Stromal cell of bone marrow (primary cell): ENCODE results near the gene FYN.

Source experiments
- DNase-seq: peaks from one replicate; pipeline ENCODE4 v3.0.0-alpha.2; 2012; ENCODE audit warnings: low read depth

FYN gene

DNA sequence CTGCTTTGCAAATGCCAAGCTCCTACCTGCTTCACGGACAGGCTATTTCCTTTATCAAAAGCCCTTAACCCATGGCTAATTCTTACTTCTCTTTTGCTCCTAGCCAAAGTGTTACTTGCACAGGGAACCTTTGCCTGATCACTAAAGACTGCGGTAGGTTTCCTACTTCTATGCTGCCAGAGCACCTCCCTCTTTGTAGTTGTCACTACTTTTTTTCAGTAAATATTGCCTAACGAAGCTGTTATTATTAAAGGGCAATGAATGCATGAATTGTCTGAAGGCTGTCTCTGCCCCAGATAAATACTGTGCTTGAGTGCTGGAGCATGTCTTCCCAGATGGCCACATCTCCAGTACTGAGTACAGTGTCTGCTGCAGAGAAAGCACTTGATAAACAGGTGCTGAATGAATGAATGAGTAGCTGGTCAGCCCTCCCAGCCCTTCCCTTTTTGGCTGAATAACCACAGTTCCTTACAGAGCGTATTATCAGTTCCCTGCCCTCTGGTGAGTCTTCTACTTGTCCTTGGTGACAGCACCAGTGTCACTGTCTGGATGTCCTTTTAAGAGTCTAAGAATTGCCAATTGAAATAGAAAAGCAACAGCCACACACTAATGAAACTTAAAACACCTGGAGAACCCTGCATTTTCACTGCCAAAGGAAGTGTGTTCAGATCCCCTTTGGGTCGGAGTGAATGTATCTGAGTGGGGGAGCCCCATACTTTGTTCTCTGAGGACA is 194.0 kb downstream of the FYN start:
- no peak for DNase-seq

DNA sequence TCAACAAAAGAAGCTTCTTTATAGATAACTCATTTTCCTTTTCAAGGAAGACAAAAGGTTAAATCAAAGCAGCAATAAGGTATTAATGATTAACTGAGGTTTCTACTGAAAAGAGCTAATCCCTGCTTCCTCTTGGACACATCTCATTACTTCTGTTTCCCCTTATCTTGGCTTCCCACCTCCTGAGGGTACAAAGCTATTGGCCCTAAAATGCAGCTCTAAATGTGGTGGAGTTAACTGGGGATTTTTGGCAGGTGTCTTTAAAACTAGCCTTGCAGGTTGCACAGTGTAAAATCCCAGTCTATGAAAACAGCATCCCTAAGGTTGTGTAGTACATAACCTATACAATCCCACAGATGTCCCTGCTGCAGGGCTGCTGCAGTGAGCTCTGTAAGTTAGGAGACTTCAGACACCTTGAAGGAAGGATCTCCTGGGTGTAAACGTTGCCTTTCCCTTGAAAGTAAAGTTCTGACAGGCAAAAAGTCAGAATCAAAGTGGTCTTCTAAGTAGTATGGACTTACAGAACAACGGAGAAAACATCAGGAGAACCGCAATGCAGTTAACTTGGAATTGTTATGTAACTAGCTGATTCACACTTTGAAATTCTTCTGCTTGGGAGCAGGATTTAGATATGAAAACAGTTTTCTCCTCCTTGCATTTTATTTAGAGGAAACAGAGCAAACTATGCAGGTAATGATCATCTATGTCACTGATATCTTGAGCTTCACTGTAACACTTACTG is 195.8 kb downstream of the FYN start:
- no peak for DNase-seq

DNA sequence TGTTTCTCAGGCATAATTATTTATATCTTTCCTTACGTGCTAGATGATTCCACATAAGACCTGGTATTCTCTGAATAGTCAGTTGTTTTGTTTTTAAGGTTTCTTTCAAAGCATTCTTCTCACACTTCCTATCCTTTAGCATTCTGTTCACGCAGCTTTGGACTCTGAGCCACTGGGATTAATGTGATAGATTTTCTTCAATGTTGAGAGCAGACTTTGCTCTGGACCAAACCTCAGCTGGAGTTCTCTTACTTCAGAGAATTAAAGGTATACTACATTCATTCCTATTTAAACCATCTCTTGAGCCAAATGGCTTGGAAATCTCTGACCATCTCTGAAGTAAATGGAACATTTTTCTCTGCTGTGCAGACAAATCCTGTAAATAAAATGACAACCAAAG is 196.9 kb downstream of the FYN start:
- DNase-seq = no peak

DNA sequence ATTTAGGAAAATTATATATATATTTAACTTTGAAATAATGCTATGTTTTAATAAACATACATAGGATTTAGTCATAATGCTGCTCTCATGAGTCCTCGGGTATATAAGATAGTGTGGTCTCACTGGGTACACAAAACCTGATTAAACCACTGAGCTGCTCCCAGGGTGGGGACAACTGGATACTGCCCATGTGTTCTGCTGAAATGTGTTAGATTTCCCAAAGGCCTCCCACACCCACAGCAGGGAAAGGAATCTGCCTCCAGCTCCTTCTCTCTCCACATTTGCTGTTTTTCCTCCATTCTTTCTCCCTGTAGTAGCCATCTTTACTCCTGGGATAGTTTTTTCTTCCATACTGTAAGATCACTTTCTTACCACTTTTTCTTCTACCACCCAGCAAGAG is 198.4 kb downstream of the FYN start:
- no peak for DNase-seq

DNA sequence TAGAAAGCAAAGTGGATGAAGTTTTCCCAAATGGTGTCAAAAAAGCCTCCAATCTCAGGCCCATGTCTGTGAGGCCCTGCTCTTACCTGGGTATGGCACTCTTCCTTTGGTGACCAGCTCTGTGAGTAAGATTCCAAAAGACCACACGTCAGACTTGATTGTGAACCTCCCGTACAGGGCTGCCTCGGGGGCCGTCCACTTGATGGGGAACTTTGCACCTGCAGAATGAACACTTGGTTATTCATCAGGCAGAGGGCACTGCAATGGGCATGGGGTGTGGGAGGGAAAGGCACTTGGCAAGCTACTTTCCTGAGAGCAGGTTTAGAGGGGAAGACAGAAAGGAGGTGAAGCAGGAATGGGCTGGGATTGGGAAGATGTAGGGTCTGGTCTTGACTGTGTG is 198.8 kb downstream of the FYN start:
- DNase-seq = no peak

DNA sequence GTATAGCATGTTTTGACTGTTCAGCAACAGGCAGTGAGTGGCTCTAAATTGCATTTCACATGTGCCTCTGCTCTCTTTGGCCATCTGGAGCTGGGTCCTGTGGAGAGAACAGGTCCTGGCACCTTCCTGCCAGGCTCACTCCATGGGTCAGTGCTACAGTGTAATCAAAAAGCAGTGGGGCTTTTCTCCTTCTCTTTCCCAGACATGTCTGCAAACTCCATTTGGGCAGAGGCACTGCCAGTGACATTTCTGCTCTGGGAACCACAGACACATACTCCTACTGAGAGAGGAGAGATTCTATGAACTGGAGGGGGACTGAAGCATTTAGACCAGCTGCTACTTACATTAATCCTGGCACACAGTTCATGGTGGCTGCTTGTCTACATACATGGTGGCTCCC is 199.3 kb downstream of the FYN start:
- DNase-seq = no peak

DNA sequence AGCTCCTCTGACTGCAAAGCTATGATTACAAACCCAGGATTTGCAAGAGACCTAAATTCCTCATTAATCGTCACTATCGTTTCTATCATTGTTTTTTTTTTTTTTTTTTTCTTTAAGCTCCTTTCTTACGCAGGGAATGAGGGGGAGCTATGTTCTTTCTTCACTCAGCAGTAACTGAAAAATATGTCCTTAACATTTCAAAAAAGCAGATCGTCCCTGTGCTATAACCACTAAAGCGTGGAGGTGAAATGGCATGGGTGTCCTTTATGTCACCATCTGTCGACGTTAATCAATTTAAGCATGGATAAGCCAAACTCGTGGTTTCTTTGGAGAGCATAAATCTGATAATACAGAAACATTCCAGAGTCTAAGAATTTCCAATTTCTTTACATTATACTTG is 199.7 kb downstream of the FYN start:
- no peak for DNase-seq

DNA sequence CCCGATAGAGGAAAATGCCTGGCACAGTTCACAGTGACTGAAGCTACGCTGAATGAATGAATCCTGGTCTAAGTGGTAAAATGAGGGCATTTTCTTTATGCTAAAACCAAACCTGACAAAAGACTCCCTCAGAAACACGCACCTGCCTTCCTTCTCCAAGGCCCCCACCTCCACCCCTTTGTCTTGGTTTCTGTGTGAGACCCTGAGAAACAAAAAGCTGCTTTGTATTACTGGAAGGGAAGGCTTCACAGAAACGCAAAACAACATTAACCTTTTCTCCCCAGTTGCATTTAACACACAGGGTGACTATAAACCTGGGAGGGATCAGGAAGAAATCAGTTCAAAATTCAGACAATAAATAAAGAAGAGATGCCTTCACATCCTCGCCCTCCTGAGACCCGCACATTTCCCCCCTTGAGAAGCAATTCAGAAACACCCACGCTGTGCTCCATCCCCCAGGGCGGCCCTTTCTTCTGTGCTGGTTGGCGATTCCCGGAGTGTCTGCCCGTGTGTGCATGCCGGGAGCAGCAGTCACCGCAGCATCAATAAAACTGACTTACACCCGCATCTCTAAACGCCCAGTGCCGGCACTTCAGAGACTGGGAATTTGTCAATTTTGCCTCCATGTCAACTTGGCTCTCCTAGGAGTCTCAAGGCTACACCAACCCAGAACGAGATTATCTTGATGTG is 200.3 kb downstream of the FYN start:
- DNase-seq = no peak

DNA sequence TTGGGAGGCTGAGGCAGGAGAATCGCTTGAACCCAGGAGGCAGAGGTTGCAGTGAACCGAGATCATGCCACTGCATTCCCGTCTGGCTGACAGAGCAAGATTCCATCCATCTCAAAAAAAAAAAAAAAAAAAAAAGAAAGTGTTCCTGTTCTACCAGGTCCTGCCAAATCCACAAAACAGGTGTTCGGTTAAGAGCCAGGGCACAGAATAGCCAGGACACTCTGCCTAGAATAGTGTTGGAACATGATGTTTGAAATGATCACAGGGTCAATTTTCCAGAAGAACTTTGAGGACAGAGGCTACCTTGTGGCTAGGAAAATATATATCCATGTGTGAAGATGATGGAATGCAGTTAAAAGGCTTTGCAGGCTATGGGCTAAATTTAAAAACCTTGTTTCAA is 203.9 kb downstream of the FYN start:
- no peak for DNase-seq

DNA sequence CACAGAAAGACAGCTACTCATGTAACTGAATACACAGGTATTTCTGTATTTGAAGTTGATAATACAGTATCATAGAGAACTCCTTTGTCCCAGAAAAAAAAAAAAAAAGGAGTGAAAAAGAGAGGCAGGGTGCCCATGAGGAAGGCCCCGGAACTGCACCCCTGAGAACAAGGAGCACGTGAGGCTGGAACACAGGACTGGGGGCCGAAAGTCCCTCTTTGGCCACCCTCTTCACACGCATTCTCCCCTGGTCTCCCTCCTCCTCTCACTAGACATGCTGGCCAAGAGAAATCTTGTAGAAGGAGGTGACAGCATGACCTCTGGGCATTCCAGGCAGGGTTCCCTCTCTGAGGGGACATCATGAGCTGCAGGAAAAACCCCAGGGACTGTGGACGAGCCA is 204.8 kb downstream of the FYN start:
- no peak for DNase-seq

DNA sequence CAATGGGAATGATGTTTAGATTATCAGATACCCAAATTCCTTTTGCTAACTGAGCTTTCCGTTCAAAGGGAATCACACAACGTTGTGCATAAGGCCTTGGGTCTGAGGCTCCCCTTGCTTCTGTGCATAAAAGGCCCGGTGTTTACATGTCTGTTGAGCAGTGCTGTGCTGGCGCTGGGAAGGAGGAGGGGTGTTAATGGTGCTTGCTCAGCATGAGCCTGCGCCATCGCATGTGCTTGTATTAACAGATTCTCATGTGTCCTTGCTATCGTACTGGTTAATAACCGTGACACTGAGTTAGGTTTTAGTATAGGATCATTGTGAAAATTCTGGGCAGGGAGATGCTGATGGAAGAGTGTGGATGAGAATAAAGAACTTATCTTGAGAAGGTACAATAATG is 205.3 kb downstream of the FYN start:
- DNase-seq = no peak

DNA sequence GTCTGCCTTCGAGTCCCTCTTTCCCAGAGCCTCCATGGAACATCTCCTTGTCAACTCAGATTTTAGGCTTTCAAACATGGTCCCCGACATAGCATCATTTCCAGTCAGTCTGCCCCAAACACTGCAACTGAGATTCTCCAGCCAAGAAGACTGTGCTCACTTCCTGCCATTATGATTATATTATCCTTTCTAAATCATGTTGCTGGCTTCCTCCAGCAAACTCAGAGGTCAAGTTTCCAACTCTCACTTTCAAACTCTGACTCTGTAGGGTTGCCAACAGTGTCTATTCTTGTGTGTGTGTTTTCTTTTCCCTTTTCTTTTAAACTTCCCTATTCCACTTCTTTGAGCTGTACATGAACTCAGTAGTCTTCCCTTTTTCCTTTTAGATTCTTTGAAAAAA is 206.4 kb downstream of the FYN start:
- peak; percentile 65 for DNase-seq

DNA sequence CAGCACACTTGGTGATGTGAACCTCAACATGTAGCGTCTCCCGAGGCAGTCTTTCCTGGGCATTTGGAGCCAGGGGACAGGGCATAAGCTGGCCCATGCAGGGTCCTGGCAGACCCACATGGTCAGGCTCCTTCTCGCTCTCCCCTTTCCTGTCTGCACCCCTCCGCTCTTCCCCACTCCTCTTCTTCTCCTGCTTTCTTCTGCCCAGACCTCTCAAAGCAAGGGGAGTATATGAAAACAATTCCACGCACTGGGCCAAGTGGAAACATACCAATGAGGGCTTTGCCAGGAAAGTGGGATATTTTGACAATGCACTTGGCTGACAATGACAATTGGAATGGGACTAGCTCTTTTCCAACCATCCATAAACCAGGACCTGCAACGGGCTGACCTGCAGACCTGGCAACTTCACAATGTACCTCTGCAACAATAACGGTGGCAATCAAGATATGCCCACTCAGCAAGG is 208.7 kb downstream of the FYN start:
- no peak for DNase-seq

DNA sequence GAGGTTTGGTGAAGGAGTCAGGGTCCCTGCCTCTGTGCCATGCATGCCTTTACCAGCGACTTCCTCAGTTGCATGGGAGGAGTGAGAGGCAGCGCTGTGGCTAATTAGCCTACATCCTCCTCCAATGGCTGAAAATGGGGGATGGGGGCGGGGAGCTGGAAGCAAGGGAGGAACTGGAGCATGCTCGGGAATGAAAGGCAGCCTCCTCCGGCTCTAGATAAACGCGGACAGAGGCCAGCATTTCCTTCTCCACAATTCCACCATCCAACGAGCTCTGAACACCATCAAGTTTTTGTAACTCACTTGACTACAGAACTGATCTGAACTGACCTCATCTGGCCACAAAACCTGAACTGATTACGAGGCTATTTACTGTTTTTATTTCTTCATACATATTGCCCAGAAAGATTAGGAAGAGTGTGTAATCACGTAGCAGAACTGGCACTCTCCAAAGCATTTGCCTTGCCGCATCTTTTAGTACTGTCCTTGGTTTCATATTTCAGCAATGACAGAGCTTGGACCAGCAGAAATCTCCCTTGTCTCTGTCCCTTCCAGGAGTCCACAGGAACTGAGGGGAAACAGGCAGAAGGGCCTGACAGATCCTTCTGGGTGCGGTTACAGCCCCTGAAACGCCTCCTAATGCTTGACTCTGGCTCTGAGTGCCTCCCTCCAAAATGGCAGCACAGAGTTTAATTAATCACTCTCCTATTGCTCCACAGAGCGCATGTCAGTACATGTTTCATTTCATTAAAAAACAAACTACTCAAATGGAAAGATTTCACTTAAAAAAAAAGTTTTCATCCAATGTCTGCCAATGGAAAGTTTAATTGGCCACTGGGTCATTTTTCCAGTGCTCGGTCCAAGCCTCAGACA is 209.3 kb downstream of the FYN start:
- DNase-seq = no peak

DNA sequence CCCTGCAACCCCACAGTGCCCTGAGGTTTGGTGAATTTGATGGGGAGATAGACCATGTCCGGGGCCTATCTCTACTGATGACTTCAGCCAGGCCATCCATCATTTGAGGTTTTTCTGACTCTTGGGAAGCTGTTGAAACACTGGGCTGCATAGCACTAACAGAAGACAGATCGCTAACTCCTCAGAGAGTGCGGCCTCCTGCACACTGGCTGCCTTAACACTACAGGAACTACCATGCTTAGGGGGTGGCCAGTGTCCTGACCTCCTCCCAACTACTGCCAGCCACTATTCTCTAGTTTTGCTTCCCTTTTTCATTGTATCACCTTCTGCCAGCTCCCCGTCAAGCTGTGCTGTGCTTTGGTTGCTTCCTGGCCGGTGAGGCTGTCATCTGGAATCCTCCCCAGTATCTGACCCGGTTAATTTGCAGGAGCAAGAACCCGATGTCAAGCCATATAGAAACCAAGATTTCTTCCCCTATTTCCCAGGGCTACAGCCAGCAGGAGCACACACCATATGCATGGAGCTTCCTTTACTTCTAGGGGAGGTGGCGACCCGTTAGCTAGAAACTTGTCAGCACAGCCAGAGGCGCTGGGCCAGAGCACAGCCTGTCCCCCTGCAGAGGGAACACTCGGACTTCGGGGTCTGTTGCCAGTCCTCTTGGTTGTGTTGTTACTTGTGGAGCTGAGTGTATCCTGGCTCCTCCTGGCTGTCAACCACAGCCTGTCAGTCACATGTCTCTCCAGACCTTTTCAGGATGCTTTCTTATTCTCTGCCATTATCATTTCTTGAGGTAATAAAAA is 210.3 kb downstream of the FYN start:
- no peak for DNase-seq

DNA sequence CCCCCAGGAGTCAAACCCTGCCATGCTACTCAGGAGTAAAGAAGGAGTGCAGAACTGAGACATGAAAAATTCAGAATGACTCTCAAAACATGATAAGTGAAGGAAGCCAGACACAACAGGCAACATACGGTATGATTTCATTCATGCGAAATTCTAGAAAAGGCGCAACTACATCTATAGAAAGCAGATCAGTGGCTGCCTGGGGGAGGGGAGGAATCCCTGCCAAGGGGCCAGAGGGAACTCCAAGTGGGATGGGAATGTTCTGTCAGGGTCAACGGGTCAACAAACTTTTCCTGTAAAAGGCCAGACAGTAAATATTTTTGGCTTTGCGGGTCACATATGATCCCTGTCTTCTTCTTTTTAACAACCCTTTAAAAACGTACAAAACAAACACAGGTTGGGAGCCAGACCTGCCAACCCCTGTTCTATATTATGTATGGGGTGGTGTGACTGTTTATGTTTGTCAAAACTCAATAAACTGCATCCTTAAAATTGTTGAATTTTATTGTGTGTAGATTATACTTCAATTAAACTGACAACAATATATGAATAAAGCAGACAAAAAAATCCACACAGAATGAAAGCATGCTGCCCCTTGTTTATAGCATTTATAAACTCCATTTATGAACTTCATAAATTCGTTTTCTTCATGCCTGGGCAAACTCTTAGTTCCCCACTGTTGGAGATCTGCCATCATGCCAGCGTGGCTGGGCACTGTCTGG is 211.0 kb downstream of the FYN start:
- no peak for DNase-seq

DNA sequence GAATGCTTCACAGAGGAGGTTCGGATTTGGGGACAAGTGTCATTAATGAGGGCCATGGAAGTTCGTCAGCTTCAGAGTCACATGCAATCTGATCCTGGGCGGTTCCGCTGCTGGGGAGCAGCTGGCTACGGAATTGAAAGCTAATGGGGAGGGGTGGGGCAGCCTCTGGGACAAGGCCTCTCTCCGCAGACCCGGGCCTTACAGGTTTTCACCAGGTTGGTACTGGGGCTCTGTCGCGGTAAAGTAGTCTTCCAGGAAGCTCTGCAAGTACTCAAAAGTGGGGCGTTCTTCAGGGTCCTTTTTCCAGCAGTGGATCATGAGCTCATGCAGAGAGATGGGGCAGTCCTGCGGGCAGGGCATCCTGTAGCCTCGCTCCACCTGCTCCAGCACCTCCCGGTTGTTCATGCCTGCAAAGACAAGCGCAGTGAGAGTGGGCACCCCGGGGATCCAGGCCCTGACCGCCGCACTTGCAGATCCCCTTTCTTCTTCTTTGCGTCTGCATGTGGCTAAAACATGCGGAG is 211.7 kb downstream of the FYN start:
- no peak for DNase-seq

DNA sequence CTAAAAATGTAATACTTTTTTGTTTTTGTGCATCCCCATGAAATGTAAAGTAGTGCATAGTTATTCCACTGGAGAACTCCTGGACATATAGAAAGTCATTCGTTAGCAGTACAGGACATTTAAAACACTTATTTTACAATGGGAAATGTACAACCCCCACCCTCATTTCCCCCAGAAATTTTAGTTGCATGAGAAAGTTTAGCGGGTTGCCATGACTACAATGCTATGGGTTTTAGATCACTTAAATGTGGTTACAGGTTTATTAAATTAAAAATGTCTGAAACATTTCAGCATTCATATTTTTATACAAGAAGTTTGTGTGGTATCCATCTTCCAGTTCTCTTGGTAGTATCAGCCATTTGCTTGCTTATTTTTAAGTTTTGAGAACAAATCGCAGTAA is 212.7 kb downstream of the FYN start:
- no peak for DNase-seq

DNA sequence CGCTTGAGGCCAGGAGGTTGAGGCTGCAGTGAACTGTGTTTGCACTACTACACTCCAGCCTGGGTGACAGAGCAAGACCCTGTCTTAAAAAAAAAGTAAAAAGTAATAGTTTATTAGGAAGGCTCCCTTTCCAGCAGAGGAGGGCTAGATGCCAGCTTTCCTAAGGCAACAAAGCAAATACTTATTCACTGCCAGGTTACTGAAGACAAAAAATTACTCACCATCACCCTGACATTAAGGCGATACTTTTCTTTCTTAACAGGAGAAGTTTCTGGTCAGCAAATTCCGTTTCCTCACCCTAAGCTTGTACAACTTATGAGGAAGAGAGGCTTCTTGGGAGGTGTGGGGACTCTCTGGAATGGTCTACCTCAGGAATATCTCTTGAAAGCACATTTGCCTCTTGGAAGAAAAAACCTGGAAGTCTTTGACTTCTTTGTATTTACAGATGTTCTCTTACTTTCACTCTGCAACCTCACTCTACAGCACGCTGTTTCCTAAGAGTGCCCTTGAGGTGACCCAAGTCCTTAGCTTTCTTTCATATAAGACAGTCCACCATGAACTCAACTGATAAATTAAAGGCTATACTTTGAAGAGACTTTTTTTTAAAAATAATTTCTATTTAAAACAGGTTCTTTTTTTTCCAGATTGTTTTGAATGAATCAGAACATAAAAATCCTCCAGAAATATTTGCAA is 214.6 kb downstream of the FYN start:
- peak; percentile 54 for DNase-seq

DNA sequence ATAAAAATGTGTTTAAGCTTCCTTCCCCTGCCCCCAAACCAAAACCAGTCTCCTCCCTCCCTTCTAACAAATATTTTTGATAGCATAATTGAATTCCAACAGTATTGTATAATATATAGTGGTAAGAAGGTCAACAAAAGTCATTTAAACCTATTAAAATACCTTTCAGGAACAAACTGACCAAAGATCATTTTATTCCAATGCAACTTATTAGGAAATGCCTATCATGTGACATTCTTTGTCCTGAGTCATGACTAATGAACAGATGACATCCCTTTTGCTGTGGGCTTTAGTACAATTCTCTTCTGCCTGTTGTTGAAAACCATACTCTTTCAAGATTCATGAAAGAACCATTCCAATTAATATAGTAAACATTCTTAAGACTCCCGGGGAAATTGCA is 216.1 kb downstream of the FYN start:
- peak; percentile 47 for DNase-seq
